Right lobe of liver (tissue), 4 donors: ENCODE measurements around the gene BIN1.

ENCODE experiments used
- POLR2A ChIP-seq: fragments of 450-650 bp; IDR thresholded peaks from one replicate; pipeline ENCODE4 v1.6.1; 2017; ENCODE audit warnings: antibody characterized with exemption, mild to moderate bottlenecking
- TF ChIP-seq, protein P1 (sequence below), 4 donors: fragments of 200-600 bp in 3 of 4; fragments of 450-650 bp in 1 of 4; IDR thresholded peaks; one replicate each; pipeline versions ENCODE4 v1.5.1 to v1.8.0; 2016 to 2022; ENCODE audit warnings: antibody characterized with exemption in 4 of 4, mild to moderate bottlenecking in 2 of 4
- donor health status: DM: no; HTN: no; CAD: no.
- donor health status: DM: no; HTN: no; CAD: no.
- donor health status: DM: no; HTN: yes; CAD: no.

DNA sequence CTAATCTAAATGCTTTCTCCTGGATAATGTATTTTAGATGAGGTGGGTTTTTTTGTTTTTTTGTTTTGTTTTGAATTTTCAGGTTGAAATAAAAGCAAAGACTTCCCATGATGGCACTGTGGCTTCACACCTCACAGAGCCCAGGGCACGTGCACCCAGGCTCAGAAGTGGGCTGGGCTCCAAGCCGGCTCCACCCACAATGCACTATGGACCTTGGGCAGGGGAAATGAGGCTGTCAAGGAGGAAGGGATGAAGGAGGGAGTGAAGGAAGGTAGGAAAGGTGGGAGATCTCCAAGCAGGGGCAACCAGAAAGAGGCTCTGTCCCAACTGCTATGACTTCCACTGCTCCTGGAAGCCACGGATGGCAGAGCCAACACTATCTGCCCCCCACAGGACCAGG lies 60.4 kb downstream of the BIN1 start:
- TF ChIP-seq POLR2A: no peak
- TF ChIP-seq, protein P1, sequence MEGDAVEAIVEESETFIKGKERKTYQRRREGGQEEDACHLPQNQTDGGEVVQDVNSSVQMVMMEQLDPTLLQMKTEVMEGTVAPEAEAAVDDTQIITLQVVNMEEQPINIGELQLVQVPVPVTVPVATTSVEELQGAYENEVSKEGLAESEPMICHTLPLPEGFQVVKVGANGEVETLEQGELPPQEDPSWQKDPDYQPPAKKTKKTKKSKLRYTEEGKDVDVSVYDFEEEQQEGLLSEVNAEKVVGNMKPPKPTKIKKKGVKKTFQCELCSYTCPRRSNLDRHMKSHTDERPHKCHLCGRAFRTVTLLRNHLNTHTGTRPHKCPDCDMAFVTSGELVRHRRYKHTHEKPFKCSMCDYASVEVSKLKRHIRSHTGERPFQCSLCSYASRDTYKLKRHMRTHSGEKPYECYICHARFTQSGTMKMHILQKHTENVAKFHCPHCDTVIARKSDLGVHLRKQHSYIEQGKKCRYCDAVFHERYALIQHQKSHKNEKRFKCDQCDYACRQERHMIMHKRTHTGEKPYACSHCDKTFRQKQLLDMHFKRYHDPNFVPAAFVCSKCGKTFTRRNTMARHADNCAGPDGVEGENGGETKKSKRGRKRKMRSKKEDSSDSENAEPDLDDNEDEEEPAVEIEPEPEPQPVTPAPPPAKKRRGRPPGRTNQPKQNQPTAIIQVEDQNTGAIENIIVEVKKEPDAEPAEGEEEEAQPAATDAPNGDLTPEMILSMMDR (IDR thresholded peaks at IDR 0.05): no peak
